D341Med (cell line): Measurements from ENCODE around the gene STK32B.

ENCODE experiments used
- DNase-seq: peaks from one replicate; pipeline ENCODE4 v3.0.0; 2012; ENCODE audit warnings: low spot score

Gene STK32B

GRCh38 chr4:5069901-5070300 lies 18.6 kb downstream of the STK32B start:
- no peak for DNase-seq

- no peak for DNase-seq
Measured at GRCh38 chr4:5072948-5073347, 21.7 kb downstream of the STK32B start.

- DNase-seq, result no peak
Measured at GRCh38 chr4:5078009-5078408, 26.7 kb downstream of the STK32B start.

- DNase-seq, result no peak
Measured at GRCh38 chr4:5079581-5079980, 28.3 kb downstream of the STK32B start.

- DNase-seq, result no peak
Measured at GRCh38 chr4:5081441-5081999, 30.2 kb downstream of the STK32B start.

GRCh38 chr4:5082376-5082775 lies 31.1 kb downstream of the STK32B start:
- no peak for DNase-seq

- no peak for DNase-seq
Measured at GRCh38 chr4:5084911-5085475, 33.7 kb downstream of the STK32B start.

- no peak for DNase-seq
Measured at GRCh38 chr4:5086535-5086934, 35.3 kb downstream of the STK32B start.

- DNase-seq, result no peak
Measured at GRCh38 chr4:5096261-5096660, 45.0 kb downstream of the STK32B start.

- no peak for DNase-seq
Measured at GRCh38 chr4:5098176-5098575, 46.9 kb downstream of the STK32B start.

- DNase-seq, result no peak
Measured at GRCh38 chr4:5100336-5100735, 49.1 kb downstream of the STK32B start.

- no peak for DNase-seq
Measured at GRCh38 chr4:5100986-5101385, 49.7 kb downstream of the STK32B start.

- DNase-seq, result no peak
Measured at GRCh38 chr4:5101571-5101970, 50.3 kb downstream of the STK32B start.

- DNase-seq, result no peak
Measured at GRCh38 chr4:5110901-5111300, 59.6 kb downstream of the STK32B start.

- no peak for DNase-seq
Measured at GRCh38 chr4:5112333-5113095, 61.2 kb downstream of the STK32B start.

- DNase-seq, result no peak
Measured at GRCh38 chr4:5114950-5115349, 63.7 kb downstream of the STK32B start.

GRCh38 chr4:5118091-5118786 lies 67.0 kb downstream of the STK32B start:
- DNase-seq, result no peak

GRCh38 chr4:5118994-5119835 lies 67.9 kb downstream of the STK32B start:
- no peak for DNase-seq

GRCh38 chr4:5120067-5120466 lies 68.8 kb downstream of the STK32B start:
- DNase-seq, result no peak

- DNase-seq, result no peak
Measured at GRCh38 chr4:5120468-5120867, 69.2 kb downstream of the STK32B start.

GRCh38 chr4:5122114-5122513 lies 70.8 kb downstream of the STK32B start:
- DNase-seq, result no peak

- DNase-seq, result no peak
Measured at GRCh38 chr4:5124876-5125275, 73.6 kb downstream of the STK32B start.
